Hepatocyte (in vitro differentiated cells): ENCODE measurements around the gene COX4I1. TPM values are rescaled to one million over a fixed set of nuclear protein-coding genes. Genes with fewer than 3 reads are reported as not detected.

Experiments used
- DNase-seq: peaks from one replicate; pipeline ENCODE4 v3.0.0-alpha.2; 2016; ENCODE audit warnings: low spot score
- H2AFZ ChIP-seq: fragments of 200-600 bp; sonication (generic); 2 replicates; pipeline ENCODE4 v1.6.0; 2016; ENCODE audit warnings: antibody characterized with exemption, mild to moderate bottlenecking
- H3K27ac ChIP-seq: fragments of 200-600 bp; sonication (generic); 2 replicates; pipeline ENCODE4 v1.5.1; 2016; ENCODE audit warnings: mild to moderate bottlenecking
- H3K27me3 ChIP-seq: fragments of 200-600 bp; sonication (generic); 2 replicates; pipeline ENCODE4 v1.6.1; 2016
- H3K36me3 ChIP-seq: fragments of 200-600 bp; sonication (generic); replicated peaks from 2 replicates; pipeline ENCODE4 v1.5.1; 2016; ENCODE audit warnings: low read depth; ENCODE audit not compliant: insufficient read depth
- H3K4me1 ChIP-seq: fragments of 200-600 bp; sonication (generic); 2 replicates; pipeline ENCODE4 v1.5.1; 2016; ENCODE audit warnings: mild to moderate bottlenecking, moderate library complexity; ENCODE audit not compliant: insufficient read depth
- H3K4me2 ChIP-seq: fragments of 200-600 bp; sonication (generic); 2 replicates; pipeline ENCODE4 v1.6.0; 2016
- H3K4me3 ChIP-seq: fragments of 200-600 bp; sonication (generic); 2 replicates; pipeline ENCODE4 v1.5.1; 2016; ENCODE audit warnings: mild to moderate bottlenecking
- H3K79me2 ChIP-seq: fragments of 200-600 bp; sonication (generic); 2 replicates; pipeline ENCODE4 v1.6.0; 2017; ENCODE audit warnings: mild to moderate bottlenecking
- H3K9me2 ChIP-seq: fragments of 200-600 bp; sonication (generic); replicated peaks from 2 replicates; pipeline ENCODE4 v1.6.0; 2017; ENCODE audit warnings: mild to moderate bottlenecking; ENCODE audit not compliant: insufficient read depth
- H3K9me3 ChIP-seq: fragments of 200-600 bp; sonication (generic); 2 replicates; pipeline ENCODE4 v1.5.1; 2016; ENCODE audit warnings: low read depth, mild to moderate bottlenecking
- H4K20me1 ChIP-seq: fragments of 200-600 bp; sonication (generic); 2 replicates; pipeline ENCODE4 v1.6.0; 2016; ENCODE audit warnings: mild to moderate bottlenecking; ENCODE audit not compliant: insufficient read depth, poor library complexity, severe bottlenecking
- CTCF ChIP-seq: fragments of 200-600 bp; sonication (generic); IDR thresholded peaks from 2 replicates; pipeline ENCODE4 v1.5.1; 2016; ENCODE audit warnings: antibody characterized with exemption, mild to moderate bottlenecking; ENCODE audit not compliant: poor library complexity
- EZH2 ChIP-seq: fragments of 200-600 bp; sonication (generic); IDR thresholded peaks from 2 replicates; pipeline ENCODE4 v1.6.1; 2016; ENCODE audit warnings: antibody characterized with exemption, mild to moderate bottlenecking, borderline replicate concordance
- EZH2phosphoT487 ChIP-seq: fragments of 200-600 bp; sonication (generic); IDR thresholded peaks from one replicate; pipeline ENCODE4 v1.6.1; 2018; ENCODE audit warnings: antibody characterized with exemption, mild to moderate bottlenecking, low read depth, moderate library complexity; ENCODE audit not compliant: unreplicated experiment, severe bottlenecking
- WGBS: methylation state at CpG from one replicate; pipeline ENCODE4 v1.1.6; 2016; ENCODE audit warnings: low lambda C conversion rate; ENCODE audit errors: missing lambda C conversion rate; 5-methylcytosine and 5-hydroxymethylcytosine counted together
- polyA plus RNA-seq: library from polyadenylated mRNA; unstranded; fragments of >200 nt; fragmentation: Nextera tagmentation; extraction: Ambion mirVana; gene quantifications from 2 replicates; pipeline ENCODE4 v1.2.1, GENCODE V29; 2016
- total RNA-seq: library from RNA; depleted of rRNA; stranded (reverse); fragments of >200 nt; gene quantifications from 2 replicates; pipeline ENCODE4 v1.2.3, GENCODE V29; 2014

COX4I1 gene
- total and polyA plus RNA-seq, 2 experiments from 2014 or later: 449 to 655 TPM

GRCh38 chr16:85774811-85775210 lies 24.7 kb upstream of the COX4I1 start:
- no peaks in the 10 kb centered on the region for H3K9me3 ChIP-seq
- no peaks in the 10 kb centered on the region for H4K20me1 ChIP-seq
- no peaks in the 10 kb centered on the region for H3K4me1 ChIP-seq
- no peak overlapping the region for H3K4me2 ChIP-seq
- no peak for DNase-seq
- H3K4me3 ChIP-seq: no peak overlapping the region
- no peaks in the 10 kb centered on the region for H3K9me2 ChIP-seq
- no peaks in the 10 kb centered on the region for H3K27me3 ChIP-seq
- TF ChIP-seq EZH2 (no peak), CTCF (no peak), EZH2phosphoT487 (no peak)
- H3K27ac ChIP-seq: no peak overlapping the region
- no peak overlapping the region for H2AFZ ChIP-seq
- no peaks in the 10 kb centered on the region for H3K36me3 ChIP-seq
- H3K79me2 ChIP-seq: no peaks in the 10 kb centered on the region
- WGBS: 95% methylated on average over 8 of the region's 8 CpGs

GRCh38 chr16:85777583-85778310 lies 21.7 kb upstream of the COX4I1 start:
- Histone ChIP-seq H3K36me3 (no peaks in the 10 kb centered on the region), H4K20me1 (peaks cover 4% of the 10 kb centered on the region), H3K79me2 (no peaks in the 10 kb centered on the region), H3K9me3 (no peaks in the 10 kb centered on the region), H3K4me2 (no peak overlapping the region), H2AFZ (no peak overlapping the region), H3K9me2 (no peaks in the 10 kb centered on the region), H3K27me3 (no peaks in the 10 kb centered on the region), H3K4me3 (no peak overlapping the region), H3K4me1 (no peaks in the 10 kb centered on the region), H3K27ac (no peak overlapping the region)
- 84% methylated on average over 4 of the region's 4 CpGs for WGBS
- TF ChIP-seq CTCF (no peak), EZH2 (no peak), EZH2phosphoT487 (no peak)
- DNase-seq: no peak

GRCh38 chr16:85778873-85779272 lies 20.6 kb upstream of the COX4I1 start:
- H3K27me3 ChIP-seq: no peaks in the 10 kb centered on the region
- WGBS: 92% methylated on average over 12 of the region's 12 CpGs
- no peak overlapping the region for H3K4me2 ChIP-seq
- no peak for DNase-seq
- H3K36me3 ChIP-seq: no peaks in the 10 kb centered on the region
- no peaks in the 10 kb centered on the region for H3K9me2 ChIP-seq
- peaks cover 4% of the 10 kb centered on the region for H4K20me1 ChIP-seq
- H3K79me2 ChIP-seq: peaks cover 4% of the 10 kb centered on the region
- no peaks in the 10 kb centered on the region for H3K9me3 ChIP-seq
- H2AFZ ChIP-seq: no peak overlapping the region
- no peak overlapping the region for H3K27ac ChIP-seq
- TF ChIP-seq CTCF: no peak
- TF ChIP-seq EZH2: no peak
- no peak for TF ChIP-seq EZH2phosphoT487
- no peaks in the 10 kb centered on the region for H3K4me1 ChIP-seq
- no peak overlapping the region for H3K4me3 ChIP-seq
